Measurements from ENCODE around the gene CIZ1.

DNA sequence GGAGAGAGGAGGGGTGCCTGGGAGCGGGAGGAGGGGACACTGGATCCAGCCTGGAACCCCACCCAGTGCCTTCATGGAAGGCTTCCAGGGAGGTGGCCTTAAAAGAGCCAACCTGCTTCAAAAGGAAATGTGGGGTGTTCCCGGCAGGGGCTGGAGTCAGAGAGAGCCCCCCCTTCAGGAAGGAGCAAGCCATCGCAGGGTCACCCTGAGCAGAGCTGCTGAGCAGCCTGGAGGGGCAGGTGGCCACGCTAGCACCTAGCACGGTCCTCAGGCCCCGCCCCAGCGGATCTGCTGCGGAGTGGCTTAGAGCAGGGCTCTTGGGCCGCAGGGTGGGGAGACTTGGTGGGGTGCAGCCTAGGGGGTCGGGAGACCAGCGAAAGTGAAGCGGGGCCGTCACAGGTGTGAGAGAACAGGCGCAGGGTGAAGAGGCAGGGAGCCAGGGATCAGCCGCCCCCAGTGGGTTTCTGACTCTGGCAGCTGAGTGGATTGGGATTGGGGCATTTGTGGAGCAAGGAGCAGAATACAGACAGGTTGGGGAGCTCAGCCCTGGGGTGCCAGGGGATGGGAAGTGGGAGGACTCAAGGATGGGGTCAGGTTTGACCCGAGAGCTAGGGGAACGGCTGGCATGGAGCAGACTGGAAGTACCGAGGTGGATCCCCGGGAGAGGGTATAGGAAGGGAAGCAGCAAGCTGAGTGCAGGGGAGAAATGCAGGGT, 40.6 kb downstream of the CIZ1 start:
- TF ChIP-seq CTCF (IDR thresholded peaks at IDR 0.05) (no peak), POLR2AphosphoS5 (IDR thresholded peaks at IDR 0.05; ENCODE audit: low read depth, low read length) (no peak), TCF7L2 (IDR thresholded peaks at IDR 0.05; ENCODE audit: low read depth, low read length) (no peak)
- TF ChIP-seq, protein P1, sequence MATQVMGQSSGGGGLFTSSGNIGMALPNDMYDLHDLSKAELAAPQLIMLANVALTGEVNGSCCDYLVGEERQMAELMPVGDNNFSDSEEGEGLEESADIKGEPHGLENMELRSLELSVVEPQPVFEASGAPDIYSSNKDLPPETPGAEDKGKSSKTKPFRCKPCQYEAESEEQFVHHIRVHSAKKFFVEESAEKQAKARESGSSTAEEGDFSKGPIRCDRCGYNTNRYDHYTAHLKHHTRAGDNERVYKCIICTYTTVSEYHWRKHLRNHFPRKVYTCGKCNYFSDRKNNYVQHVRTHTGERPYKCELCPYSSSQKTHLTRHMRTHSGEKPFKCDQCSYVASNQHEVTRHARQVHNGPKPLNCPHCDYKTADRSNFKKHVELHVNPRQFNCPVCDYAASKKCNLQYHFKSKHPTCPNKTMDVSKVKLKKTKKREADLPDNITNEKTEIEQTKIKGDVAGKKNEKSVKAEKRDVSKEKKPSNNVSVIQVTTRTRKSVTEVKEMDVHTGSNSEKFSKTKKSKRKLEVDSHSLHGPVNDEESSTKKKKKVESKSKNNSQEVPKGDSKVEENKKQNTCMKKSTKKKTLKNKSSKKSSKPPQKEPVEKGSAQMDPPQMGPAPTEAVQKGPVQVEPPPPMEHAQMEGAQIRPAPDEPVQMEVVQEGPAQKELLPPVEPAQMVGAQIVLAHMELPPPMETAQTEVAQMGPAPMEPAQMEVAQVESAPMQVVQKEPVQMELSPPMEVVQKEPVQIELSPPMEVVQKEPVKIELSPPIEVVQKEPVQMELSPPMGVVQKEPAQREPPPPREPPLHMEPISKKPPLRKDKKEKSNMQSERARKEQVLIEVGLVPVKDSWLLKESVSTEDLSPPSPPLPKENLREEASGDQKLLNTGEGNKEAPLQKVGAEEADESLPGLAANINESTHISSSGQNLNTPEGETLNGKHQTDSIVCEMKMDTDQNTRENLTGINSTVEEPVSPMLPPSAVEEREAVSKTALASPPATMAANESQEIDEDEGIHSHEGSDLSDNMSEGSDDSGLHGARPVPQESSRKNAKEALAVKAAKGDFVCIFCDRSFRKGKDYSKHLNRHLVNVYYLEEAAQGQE (IDR thresholded peaks at IDR 0.05; ENCODE audit: insufficient read depth in 1 of 2, low read depth in 2 of 2, low read length in 1 of 2) = no peak
